ENCODE measurements around the gene AKR1B15. TPM values are rescaled to one million over a fixed set of nuclear protein-coding genes. Genes with fewer than 3 reads are reported as not detected.
A peak's percentile ranks its signal among the peaks of the same experiment; 100 is the strongest.
"Not testable (repeated sequence)": the region's sequence is repeated elsewhere in the genome, so short reads cannot be mapped to it uniquely, and the experiment has no call there.

AKR1B15 gene
- polyA plus RNA-seq, 2 donors, result 0.24 to 0.86 TPM

DNA sequence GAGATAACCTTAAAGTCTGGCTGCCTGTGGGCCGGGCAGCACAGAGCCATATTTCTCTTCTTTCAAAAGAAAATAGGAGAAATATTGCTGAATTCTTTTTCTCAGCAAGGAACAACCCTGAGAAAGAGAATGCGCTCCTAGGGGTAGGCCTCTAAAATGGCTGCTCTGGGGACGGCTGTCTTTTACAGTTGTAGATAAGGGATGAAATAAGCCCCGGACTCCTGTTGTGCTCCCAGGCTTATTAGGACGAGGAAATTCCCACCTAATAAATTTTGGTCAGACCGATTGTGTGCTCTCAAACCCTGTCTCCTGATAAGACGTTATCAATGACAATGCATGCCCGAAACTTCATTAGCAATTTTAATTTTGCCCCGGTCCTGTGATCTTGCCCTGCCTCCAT, 21.1 kb downstream of the AKR1B15 start:
- H3K27ac ChIP-seq (ENCODE audit: low read depth in 2 of 2, low read length in 1 of 2); H3K4me1 ChIP-seq (ENCODE audit: control insufficient read depth in 2 of 2, insufficient read depth in 2 of 2, low read length in 1 of 2): not testable (repeated sequence)

DNA sequence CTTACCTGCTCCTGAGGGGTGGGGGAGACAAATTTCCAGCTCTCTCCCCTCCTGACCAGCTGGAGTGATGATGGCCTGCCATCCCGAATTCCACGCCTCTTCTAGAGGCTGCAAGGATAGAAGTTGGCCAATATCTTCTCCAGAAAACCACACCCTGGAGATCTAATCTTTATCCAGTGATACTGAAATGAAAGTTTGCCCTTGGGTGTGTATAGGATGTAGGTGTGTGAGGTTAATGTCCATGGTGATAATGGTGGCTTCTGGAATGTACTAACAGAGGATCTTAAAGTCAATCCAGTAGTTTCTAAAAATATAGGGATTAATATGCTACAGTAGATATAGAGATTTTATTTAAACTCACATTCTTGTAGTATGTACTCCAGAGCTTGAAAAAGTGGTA, 22.2 kb downstream of the AKR1B15 start:
- Histone ChIP-seq H3K27me3 (ENCODE audit: control insufficient read depth in 1 of 2, insufficient read depth in 2 of 2, low read length in 2 of 2) (no peaks in the 10 kb centered on the region), H3K4me3 (ENCODE audit: low read depth in 1 of 2, low read length in 2 of 2) (no peak overlapping the region), H3K9me3 (ENCODE audit: control insufficient read depth in 2 of 2, insufficient read depth in 1 of 2, low read depth in 1 of 2, low read length in 1 of 2) (no peaks in the 10 kb centered on the region), H3K36me3 (ENCODE audit: control insufficient read depth in 2 of 2, insufficient read depth in 2 of 2, low read length in 1 of 2) (no peaks in the 10 kb centered on the region), H3K27ac (ENCODE audit: low read depth in 2 of 2, low read length in 1 of 2) (no peak overlapping the region), H3K4me1 (ENCODE audit: control insufficient read depth in 2 of 2, insufficient read depth in 2 of 2, low read length in 1 of 2) (peaks cover 0 to 2% of the 10 kb centered on the region in 2 donors)
- WGBS, 2 donors, result 80 to 88% methylated on average over 2 of the region's 2 CpGs

More for the DNA sequence above, 21.1 kb downstream of the AKR1B15 start:
- not testable (repeated sequence) for H3K9me3 ChIP-seq (ENCODE audit: control insufficient read depth in 2 of 2, insufficient read depth in 1 of 2, low read depth in 1 of 2, low read length in 1 of 2); H3K4me3 ChIP-seq (ENCODE audit: low read depth in 1 of 2, low read length in 2 of 2); H3K27me3 ChIP-seq (ENCODE audit: control insufficient read depth in 1 of 2, insufficient read depth in 2 of 2, low read length in 2 of 2); H3K36me3 ChIP-seq (ENCODE audit: control insufficient read depth in 2 of 2, insufficient read depth in 2 of 2, low read length in 1 of 2)
- WGBS, 2 donors, result 92 to 93% methylated on average over 9 of the region's 9 CpGs

GRCh38 chr7:134571746-134572461, 23.0 kb downstream of the AKR1B15 start:
- no peak overlapping the region for H3K4me3 ChIP-seq (ENCODE audit: low read depth in 1 of 2, low read length in 2 of 2)
- H3K36me3 ChIP-seq (ENCODE audit: control insufficient read depth in 2 of 2, insufficient read depth in 2 of 2, low read length in 1 of 2), result no peaks in the 10 kb centered on the region
- no peaks in the 10 kb centered on the region for H3K27me3 ChIP-seq (ENCODE audit: control insufficient read depth in 1 of 2, insufficient read depth in 2 of 2, low read length in 2 of 2)
- H3K4me1 ChIP-seq (ENCODE audit: control insufficient read depth in 2 of 2, insufficient read depth in 2 of 2, low read length in 1 of 2), result no peaks in the 10 kb centered on the region
- no peaks in the 10 kb centered on the region for H3K9me3 ChIP-seq (ENCODE audit: control insufficient read depth in 2 of 2, insufficient read depth in 1 of 2, low read depth in 1 of 2, low read length in 1 of 2)
- H3K27ac ChIP-seq (ENCODE audit: low read depth in 2 of 2, low read length in 1 of 2), result no peak overlapping the region
- WGBS, 2 donors, result 85 to 88% methylated on average over 6 of the region's 6 CpGs

GRCh38 chr7:134574322-134574721, 25.4 kb downstream of the AKR1B15 start:
- Histone ChIP-seq H3K36me3 (ENCODE audit: control insufficient read depth in 2 of 2, insufficient read depth in 2 of 2, low read length in 1 of 2) (no peaks in the 10 kb centered on the region), H3K9me3 (ENCODE audit: control insufficient read depth in 2 of 2, insufficient read depth in 1 of 2, low read depth in 1 of 2, low read length in 1 of 2) (no peaks in the 10 kb centered on the region), H3K4me3 (ENCODE audit: low read depth in 1 of 2, low read length in 2 of 2) (no peak overlapping the region), H3K4me1 (ENCODE audit: control insufficient read depth in 2 of 2, insufficient read depth in 2 of 2, low read length in 1 of 2) (no peaks in the 10 kb centered on the region), H3K27ac (ENCODE audit: low read depth in 2 of 2, low read length in 1 of 2) (no peak overlapping the region), H3K27me3 (ENCODE audit: control insufficient read depth in 1 of 2, insufficient read depth in 2 of 2, low read length in 2 of 2) (no peaks in the 10 kb centered on the region)
- WGBS, 2 donors, result 54 to 55% methylated on average over 2 of the region's 2 CpGs

- WGBS, 2 donors, result 79 to 80% methylated on average over 1 of the region's 1 CpG
- no peak overlapping the region for H3K27ac ChIP-seq (ENCODE audit: low read depth in 2 of 2, low read length in 1 of 2)
Measured at GRCh38 chr7:134584290-134584689, 35.4 kb downstream of the AKR1B15 start.

DNA sequence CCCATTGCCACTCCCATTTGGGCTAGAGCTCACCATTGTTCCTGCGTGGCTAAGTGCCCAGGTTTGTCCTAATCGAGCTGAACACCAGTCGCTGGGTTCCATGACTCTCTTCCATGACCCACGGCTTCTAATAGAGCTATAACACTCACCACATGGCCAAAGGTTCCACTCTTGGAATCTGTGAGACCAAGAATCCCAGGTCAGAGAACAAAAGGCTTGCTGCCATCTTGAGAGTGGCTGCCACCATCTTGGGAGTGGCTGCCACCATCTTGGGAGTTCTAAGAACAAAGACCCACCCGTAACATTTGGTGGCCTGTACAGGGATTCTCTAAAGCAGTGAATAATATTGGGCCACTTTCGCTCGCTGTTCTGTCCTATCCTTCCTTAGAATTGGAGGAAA, 37.0 kb downstream of the AKR1B15 start:
- 85% methylated on average over 7 of the region's 7 CpGs for WGBS, 2 donors
- Histone ChIP-seq H3K27ac (ENCODE audit: low read depth in 2 of 2, low read length in 1 of 2) (no peak overlapping the region), H3K27me3 (ENCODE audit: control insufficient read depth in 1 of 2, insufficient read depth in 2 of 2, low read length in 2 of 2) (no peaks in the 10 kb centered on the region), H3K36me3 (ENCODE audit: control insufficient read depth in 2 of 2, insufficient read depth in 2 of 2, low read length in 1 of 2) (no peaks in the 10 kb centered on the region), H3K9me3 (ENCODE audit: control insufficient read depth in 2 of 2, insufficient read depth in 1 of 2, low read depth in 1 of 2, low read length in 1 of 2) (no peaks in the 10 kb centered on the region), H3K4me3 (ENCODE audit: low read depth in 1 of 2, low read length in 2 of 2) (no peak overlapping the region), H3K4me1 (ENCODE audit: control insufficient read depth in 2 of 2, insufficient read depth in 2 of 2, low read length in 1 of 2) (peaks cover 0 to under 1% of the 10 kb centered on the region in 2 donors)

More at GRCh38 chr7:134584290-134584689, 35.4 kb downstream of the AKR1B15 start:
- Histone ChIP-seq H3K36me3 (ENCODE audit: control insufficient read depth in 2 of 2, insufficient read depth in 2 of 2, low read length in 1 of 2) (no peaks in the 10 kb centered on the region), H3K4me3 (ENCODE audit: low read depth in 1 of 2, low read length in 2 of 2) (no peak overlapping the region), H3K9me3 (ENCODE audit: control insufficient read depth in 2 of 2, insufficient read depth in 1 of 2, low read depth in 1 of 2, low read length in 1 of 2) (no peaks in the 10 kb centered on the region), H3K27me3 (ENCODE audit: control insufficient read depth in 1 of 2, insufficient read depth in 2 of 2, low read length in 2 of 2) (no peaks in the 10 kb centered on the region), H3K4me1 (ENCODE audit: control insufficient read depth in 2 of 2, insufficient read depth in 2 of 2, low read length in 1 of 2) (no peaks in the 10 kb centered on the region)

GRCh38 chr7:134587750-134588149, 38.8 kb downstream of the AKR1B15 start:
- Histone ChIP-seq H3K27ac (ENCODE audit: low read depth in 2 of 2, low read length in 1 of 2) (peak overlapping the region; percentile 51 to 64), H3K4me3 (ENCODE audit: low read depth in 1 of 2, low read length in 2 of 2) (no peak overlapping the region), H3K36me3 (ENCODE audit: control insufficient read depth in 2 of 2, insufficient read depth in 2 of 2, low read length in 1 of 2) (no peaks in the 10 kb centered on the region), H3K27me3 (ENCODE audit: control insufficient read depth in 1 of 2, insufficient read depth in 2 of 2, low read length in 2 of 2) (no peaks in the 10 kb centered on the region), H3K4me1 (ENCODE audit: control insufficient read depth in 2 of 2, insufficient read depth in 2 of 2, low read length in 1 of 2) (peaks cover 0 to 7% of the 10 kb centered on the region in 2 donors), H3K9me3 (ENCODE audit: control insufficient read depth in 2 of 2, insufficient read depth in 1 of 2, low read depth in 1 of 2, low read length in 1 of 2) (no peaks in the 10 kb centered on the region)
- WGBS, 2 donors, result 63 to 68% methylated on average over 2 of the region's 2 CpGs

DNA sequence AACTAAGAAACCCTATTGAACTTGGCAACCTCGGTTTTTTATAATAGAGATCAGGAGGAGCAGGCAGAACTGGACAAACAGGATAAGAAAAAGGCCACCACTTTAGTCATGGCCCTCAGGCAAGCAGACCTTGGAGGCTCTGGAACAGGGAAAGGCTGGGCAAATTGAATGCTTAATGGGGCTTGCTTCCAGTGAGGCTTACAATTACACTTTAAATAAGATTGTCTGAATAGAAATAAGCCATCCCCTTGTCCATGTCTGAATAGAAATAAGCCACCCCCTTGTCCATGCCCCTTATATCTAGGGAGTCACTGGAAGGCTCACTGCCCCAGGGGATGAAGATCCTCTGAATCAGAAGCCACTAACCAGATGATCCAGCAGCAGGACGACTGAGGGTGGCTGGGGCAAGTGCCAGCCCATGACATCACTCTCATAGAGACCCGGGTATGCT, 40.6 kb downstream of the AKR1B15 start:
- Histone ChIP-seq H3K9me3 (ENCODE audit: control insufficient read depth in 2 of 2, insufficient read depth in 1 of 2, low read depth in 1 of 2, low read length in 1 of 2) (no peaks in the 10 kb centered on the region), H3K36me3 (ENCODE audit: control insufficient read depth in 2 of 2, insufficient read depth in 2 of 2, low read length in 1 of 2) (no peaks in the 10 kb centered on the region), H3K4me3 (ENCODE audit: low read depth in 1 of 2, low read length in 2 of 2) (no peak overlapping the region), H3K27ac (ENCODE audit: low read depth in 2 of 2, low read length in 1 of 2) (peak overlapping the region; percentile 36 to 82), H3K27me3 (ENCODE audit: control insufficient read depth in 1 of 2, insufficient read depth in 2 of 2, low read length in 2 of 2) (no peaks in the 10 kb centered on the region), H3K4me1 (ENCODE audit: control insufficient read depth in 2 of 2, insufficient read depth in 2 of 2, low read length in 1 of 2) (peaks cover 0 to 14% of the 10 kb centered on the region in 2 donors)
- WGBS, 2 donors, result 31 to 35% methylated on average over 3 of the region's 3 CpGs

GRCh38 chr7:134593530-134594392, 44.9 kb downstream of the AKR1B15 start:
- Histone ChIP-seq H3K9me3 (ENCODE audit: control insufficient read depth in 2 of 2, insufficient read depth in 1 of 2, low read depth in 1 of 2, low read length in 1 of 2) (no peaks in the 10 kb centered on the region), H3K36me3 (ENCODE audit: control insufficient read depth in 2 of 2, insufficient read depth in 2 of 2, low read length in 1 of 2) (no peaks in the 10 kb centered on the region), H3K4me1 (ENCODE audit: control insufficient read depth in 2 of 2, insufficient read depth in 2 of 2, low read length in 1 of 2) (peaks cover 0 to 14% of the 10 kb centered on the region in 2 donors), H3K27me3 (ENCODE audit: control insufficient read depth in 1 of 2, insufficient read depth in 2 of 2, low read length in 2 of 2) (no peaks in the 10 kb centered on the region), H3K27ac (ENCODE audit: low read depth in 2 of 2, low read length in 1 of 2) (peak overlapping the region; percentile 71 to 92), H3K4me3 (ENCODE audit: low read depth in 1 of 2, low read length in 2 of 2) (no peak overlapping the region)
- WGBS, 2 donors, result 51 to 56% methylated on average over 8 of the region's 8 CpGs
